GM19239 (cell line): ENCODE measurements around the gene GCGR.

ENCODE experiments used
- DNase-seq: peaks from one replicate; pipeline ENCODE4 v3.0.0; 2011; ENCODE audit warnings: low spot score; ENCODE audit not compliant: insufficient read length
- FAIRE-seq: peaks from 2 replicates; lab custom pipeline; 2011; peaks lifted over from hg19 to GRCh38; lab: Jason Lieb, UNC

GCGR gene

DNA sequence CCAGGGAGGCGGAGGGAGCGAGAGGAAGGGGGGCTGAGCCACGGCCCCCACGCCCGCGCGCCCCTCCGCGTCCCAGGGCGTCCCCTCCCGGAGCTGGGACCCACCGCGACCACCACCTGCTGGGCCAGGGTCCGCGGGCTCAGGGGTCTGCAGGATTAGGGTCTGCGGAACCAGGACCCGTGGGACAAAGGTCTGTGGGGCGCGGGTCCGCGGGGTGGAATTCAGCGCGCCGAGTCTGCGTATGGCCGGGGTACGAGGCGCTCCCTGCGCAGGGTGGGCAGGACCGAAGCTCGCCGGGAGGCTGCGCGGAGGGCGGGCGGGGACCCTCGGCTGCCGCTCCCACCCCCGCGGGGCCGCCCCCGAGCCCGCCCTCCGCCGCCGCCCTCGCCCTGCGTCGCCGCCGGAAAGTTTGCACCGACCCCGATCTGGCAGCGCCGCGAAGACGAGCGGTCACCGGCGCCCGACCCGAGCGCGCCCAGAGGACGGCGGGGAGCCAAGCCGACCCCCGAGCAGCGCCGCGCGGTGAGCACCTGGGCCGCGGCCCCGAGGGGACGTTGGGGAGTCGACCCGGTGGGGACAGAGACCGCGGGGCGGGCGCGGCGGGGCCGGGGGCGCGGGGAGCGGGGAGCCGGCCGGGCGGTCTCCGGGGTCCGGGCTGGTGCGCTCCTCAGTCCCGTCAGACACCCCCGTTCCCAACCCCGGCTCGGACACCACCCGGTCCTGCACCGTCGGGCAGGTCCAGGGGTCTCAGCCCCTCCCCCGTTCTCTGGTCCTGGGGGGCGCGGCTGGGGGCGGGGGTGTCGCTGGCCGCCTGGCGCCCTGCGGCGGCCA, at the start of gene GCGR:
TSS of gene GCGR (plus strand) at position 423 of the 831 bp plus-strand sequence. CDS start 4,869 bp downstream, outside the sequence.
- DNase-seq: no peak

DNA sequence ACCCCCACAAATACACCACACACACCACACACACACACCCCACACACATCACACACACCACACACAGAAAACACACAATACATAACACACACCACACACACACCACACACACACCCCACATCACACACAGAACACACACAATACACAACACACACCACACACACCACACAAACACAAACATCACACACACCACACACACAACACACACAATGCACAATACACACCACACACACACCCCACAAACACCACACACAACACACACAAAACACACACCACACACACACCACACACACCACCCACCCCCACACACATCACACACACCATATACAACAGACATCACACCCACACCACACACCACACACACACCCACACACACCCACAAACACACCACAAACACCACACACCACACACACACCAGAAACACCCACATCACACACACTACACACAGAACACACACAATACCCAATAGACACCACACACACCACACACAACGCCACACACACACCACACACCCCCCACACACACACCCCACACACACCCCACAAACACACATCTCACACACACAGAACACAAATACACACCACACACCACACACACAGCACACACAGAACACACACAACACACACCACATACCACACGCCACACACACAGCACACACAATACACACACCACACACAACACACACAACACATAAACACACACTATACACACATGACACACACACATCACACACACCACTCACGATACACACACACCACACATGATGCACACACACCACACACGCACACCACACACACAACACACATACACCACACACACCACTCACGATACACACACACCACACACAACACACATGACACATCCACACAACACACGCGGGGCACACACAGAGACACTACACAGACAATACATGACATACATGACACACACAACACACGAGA, 11.0 kb upstream of the GCGR start:
- FAIRE-seq: no peak
- no peak for DNase-seq

More for the DNA sequence above, at the start of gene GCGR:
- FAIRE-seq: no peak

GRCh38 chr17:81794074-81794476, 9.9 kb upstream of the GCGR start:
- FAIRE-seq: no peak
- no peak for DNase-seq

DNA sequence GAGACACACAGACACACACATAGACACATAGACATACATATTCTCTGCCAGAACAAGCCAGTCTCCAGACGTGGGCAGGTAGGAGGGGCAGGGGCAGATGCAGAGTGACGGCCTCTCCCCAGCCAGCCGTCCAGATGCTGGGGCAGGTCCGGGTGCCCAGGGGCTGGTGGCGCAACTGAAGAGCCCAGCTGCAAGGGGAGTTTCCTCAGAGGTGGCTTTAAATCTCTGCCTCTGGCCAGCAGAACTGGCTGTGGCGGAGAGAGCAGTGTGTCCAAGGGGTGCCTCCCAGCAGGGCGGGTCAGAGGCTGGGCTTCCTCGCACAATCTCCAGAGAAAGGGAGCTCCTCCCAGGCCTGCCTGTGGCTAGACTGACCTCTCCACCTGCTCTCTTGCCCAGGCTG, 9.4 kb upstream of the GCGR start:
- FAIRE-seq (no peak), DNase-seq (no peak)

DNA sequence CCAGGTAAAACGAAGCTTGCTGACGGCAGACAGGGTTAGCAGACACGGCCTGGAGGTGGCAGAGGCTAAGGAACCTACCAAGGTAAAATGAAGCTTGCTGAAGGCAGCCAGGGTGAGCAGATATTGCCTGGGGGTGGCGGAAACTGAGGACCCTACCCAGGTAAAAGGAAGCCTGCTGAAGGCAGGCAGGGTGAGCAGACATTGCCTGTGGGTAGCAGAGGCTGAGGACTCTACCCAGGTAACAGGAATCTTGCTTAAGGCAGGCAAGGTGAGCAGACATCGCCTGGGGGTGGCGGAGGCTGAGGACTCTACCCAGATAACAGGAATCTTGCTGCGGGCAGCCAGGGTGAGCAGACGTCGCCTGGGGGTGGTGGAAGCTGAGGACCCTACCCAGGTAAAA, 2.6 kb upstream of the GCGR start:
- FAIRE-seq (no peak), DNase-seq (no peak)

DNA sequence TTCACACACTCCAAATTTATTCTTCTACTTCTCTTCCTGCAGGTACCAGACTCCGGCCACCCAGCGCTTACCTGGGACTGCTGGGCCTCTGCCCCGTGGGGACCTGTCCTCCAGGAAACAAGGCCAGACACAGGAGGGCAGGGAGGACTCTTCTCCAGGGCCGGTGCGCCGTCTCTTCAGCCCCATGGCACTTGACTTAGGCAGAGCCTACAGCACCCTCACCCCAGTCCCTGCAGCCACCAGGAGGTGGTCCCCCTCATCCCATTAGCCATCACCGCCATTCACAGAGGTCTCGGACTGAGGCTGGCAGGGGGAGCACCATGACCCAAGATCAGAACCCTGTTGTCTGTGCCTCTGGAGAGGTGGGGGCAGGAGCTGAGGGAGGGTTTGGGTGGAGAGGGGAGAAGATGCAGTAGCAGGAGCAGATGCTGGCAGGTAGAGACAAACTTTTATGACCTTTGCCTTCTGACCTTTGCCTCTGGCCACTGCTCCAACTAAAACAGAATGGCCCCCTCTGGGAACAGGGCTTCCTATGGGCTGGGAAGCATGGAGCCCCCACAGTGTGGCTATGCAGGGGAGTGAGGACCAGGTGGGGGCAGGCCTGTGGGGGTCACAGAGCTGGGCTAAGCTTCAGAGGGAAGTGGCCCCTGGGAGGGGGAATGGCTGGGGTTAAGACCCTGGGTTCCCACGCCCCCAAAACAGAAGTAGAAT, 1.7 kb upstream of the GCGR start:
- no peak for FAIRE-seq
- DNase-seq: no peak

DNA sequence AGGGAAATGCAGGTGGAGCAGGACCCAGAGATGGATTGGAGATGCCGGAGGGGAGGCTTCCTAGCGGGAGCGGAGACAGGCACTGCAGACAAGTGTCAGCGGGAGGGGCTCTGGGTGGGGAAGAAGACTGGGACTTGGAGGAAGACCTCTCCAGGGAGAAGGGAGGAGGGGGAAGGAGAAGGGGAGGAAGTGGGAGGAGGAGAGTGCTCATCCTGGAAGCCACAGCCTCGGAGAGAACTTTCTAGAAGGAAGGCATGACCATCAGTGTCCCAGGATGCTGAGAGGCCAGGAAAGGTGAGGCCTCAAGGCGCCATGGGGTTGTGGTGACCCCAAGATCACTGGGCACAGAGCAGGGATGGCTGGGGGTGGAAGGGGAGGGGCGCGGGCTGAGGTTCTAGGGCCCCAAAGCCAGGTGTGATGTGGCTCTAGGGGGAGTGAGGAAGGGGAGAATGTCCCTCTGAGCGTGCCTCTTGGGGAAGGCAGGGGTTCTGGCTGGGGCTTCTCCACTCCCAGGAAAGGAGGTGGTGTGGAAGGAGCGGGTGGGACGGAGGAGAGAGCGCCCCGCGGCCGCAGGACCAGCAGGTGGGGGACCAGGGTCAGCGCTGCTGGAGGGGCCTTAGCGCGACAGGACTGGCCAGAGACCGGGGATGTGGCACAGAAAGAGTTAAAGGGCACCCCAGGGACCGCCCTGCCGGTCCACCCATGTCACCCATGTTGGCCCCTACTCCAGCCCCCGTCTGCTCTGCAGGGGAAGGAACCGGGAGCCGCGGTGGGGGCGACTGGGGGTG, 900 bp upstream of the GCGR start:
- no peak for FAIRE-seq
- DNase-seq: no peak

DNA sequence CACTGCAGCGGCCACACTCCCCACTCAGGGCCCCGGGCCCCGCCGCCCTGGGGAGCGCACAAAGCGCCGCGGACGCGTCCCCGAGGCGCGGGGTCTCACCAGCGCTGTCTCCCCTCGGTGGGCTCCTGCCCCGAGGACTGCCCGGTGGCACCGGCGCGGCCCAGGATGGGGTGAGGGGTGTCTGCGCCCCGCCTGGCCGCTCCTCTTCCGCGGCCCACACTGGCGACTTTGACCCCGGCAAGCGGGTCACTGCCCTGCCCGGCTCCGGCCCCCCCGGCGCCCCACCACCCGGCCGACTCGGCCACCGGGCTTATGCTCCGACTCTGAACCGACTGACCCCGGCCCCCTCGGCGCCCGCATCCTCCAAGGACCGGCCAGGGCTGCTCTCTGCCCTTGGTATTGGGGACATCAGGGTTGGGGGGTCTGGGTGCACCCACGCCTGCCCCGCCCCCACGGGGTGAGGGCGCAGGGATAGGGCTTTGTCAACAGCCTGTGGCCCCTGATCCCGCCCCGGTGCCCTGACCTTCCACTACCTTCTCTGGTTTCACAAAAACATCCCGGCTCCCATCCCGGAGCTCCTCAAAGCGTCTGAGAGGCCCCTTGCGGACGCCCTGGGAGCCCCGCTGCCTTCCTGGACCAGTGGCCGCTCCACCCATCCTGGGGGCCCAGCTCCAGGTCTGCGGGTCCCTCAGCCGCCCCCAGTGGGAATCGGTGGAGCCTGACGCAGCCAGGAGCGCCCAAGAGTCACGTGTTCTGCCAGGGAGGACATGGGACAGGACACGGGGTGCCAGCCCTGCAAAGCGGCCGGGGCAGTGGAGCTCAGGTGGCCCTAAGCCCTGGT, 829 bp downstream of the GCGR start:
- DNase-seq: no peak
- FAIRE-seq: no peak

GRCh38 chr17:81805707-81806460, 1.9 kb downstream of the GCGR start:
- no peak for DNase-seq
- FAIRE-seq: no peak

DNA sequence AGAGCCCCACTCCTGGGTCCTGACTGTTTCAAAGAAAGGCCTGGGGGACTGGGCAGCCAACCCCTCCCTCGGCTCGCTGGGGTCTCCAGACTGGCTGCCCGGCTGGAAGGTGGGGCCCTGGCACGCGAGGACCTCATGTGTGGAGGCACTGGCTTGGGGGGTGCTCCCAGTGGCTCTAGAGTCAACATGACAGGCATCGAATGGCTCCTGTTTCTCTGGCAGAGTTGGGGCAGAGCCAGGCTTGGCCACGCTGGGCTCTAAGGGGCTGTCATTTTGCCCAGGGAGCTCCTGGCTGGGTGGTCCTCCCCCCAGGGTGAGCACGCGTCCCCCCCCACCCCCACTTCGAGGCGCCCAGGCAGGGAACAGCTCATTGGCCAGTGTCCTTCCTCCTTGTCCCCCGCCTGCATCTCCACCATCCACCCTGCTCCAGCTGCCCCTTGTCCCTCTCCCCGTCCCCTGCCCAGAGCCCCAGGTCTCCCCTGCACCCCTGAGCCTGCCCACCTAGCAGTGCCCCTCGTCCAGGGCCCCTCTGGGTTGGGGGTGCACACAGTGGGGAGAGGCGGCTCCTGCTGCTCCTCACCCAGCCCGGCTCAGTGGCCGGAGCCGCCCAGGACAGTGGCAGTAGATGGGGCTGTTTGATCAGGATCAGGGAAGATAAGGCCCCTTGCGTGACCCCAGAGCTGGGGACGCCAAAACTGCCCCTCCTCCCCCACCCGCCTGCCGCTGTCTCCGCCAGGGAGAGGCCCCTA, 2.7 kb downstream of the GCGR start:
- DNase-seq (no peak), FAIRE-seq (no peak)

GRCh38 chr17:81807210-81807719, 3.3 kb downstream of the GCGR start:
- DNase-seq (no peak), FAIRE-seq (no peak)

GRCh38 chr17:81807839-81808238, 3.9 kb downstream of the GCGR start:
- no peak for FAIRE-seq
- DNase-seq: no peak

DNA sequence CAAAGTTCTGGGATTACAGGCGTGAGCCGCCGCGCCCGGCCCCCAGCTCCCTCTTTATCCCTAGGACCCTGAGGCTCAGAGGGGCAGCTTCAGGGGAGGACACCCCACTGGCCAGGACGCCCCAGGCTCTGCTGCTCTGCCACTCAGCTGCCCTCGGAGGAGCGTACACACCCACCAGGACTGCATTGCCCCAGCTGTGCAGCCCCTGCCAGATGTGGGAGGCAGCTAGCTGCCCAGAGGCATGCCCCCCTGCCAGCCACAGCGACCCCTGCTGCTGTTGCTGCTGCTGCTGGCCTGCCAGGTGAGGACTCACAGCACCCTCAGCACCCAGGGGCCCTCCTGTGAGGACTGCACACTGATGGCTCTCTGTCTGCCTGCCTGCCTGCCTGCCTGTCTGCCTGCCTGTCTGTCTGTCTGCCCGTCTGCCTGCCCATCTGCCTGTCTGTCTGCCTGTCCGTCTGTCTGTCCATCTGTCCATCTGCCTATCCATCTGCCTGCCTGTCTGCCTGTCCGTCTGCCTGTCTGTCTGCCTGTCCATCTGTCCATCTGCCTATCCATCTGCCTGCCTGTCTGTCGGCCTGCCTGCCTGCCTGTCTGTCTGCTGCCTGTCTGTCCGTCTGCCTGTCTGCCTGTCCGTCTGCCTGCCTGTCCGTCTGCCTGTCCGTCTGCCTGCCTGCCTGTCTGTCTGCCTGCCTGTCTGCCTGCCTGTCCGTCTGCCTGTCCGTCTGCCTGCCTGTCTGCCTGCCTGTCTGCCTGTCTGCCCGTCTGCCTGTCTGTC, 5.0 kb downstream of the GCGR start:
- FAIRE-seq (no peak), DNase-seq (no peak)

- DNase-seq (no peak), FAIRE-seq (no peak)
Observed at GRCh38 chr17:81809556-81809998, 5.6 kb downstream of the GCGR start.

- DNase-seq (no peak), FAIRE-seq (no peak)
Observed at GRCh38 chr17:81810476-81810875, 6.5 kb downstream of the GCGR start.

DNA sequence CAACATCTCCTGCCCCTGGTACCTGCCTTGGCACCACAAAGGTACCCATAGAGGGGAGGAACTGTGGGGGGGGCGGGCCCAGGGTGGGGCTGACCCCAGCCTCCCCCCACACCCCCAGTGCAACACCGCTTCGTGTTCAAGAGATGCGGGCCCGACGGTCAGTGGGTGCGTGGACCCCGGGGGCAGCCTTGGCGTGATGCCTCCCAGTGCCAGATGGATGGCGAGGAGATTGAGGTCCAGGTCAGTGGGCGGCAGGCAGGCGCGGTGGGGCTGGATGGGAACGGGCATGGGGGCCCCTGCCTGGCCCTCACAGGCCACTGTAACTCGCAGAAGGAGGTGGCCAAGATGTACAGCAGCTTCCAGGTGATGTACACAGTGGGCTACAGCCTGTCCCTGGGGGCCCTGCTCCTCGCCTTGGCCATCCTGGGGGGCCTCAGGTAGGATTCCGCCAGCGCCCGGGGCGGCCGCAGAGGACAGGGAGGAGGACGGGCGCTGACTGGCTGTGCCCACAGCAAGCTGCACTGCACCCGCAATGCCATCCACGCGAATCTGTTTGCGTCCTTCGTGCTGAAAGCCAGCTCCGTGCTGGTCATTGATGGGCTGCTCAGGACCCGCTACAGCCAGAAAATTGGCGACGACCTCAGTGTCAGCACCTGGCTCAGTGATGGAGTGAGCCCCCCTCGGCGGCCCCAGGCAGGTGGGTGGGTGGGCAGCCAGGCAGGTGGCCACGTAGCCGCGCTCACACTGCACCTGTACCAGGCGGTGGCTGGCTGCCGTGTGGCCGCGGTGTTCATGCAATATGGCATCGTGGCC, 7.1 kb downstream of the GCGR start:
- FAIRE-seq (no peak), DNase-seq (no peak)
